ENCODE measurements around the gene ECHDC1. TPM values are rescaled to one million over a fixed set of nuclear protein-coding genes. Genes with fewer than 3 reads are reported as not detected.

Gene ECHDC1
- total and polyA plus RNA-seq, 2 of the 4 experiments (the other 2 are of a cell fraction): 33.1 to 40.3 TPM

- dilution Hi-C loops (cut with HindIII; ENCODE audit: low sequenced_read_pairs, unreplicated experiment) (no loop called here), intact Hi-C loops (cut with micrococcal nuclease) (no loop called here), in situ Hi-C loops (cut with MboI; ENCODE audit: low sequenced_read_pairs) (no loop called here)
- H3K4me2 ChIP-seq (ENCODE audit: low read depth, low read length): no peak overlapping the region
- no peak overlapping the region for H3K23ac ChIP-seq (ENCODE audit: low read depth, low read length)
- H3K9ac ChIP-seq (ENCODE audit: low read depth, low read length): no peak overlapping the region
- no peak overlapping the region for H2AK9ac ChIP-seq (replicated peaks; ENCODE audit: low read depth, low read length, poor library complexity)
- no peak overlapping the region for H3K4me3 ChIP-seq (ENCODE audit: insufficient read depth, low read depth, low read length)
- H4K20me1 ChIP-seq (ENCODE audit: insufficient read depth, low read length): no peaks in the 10 kb centered on the region
- no peaks in the 10 kb centered on the region for H3K79me1 ChIP-seq (ENCODE audit: low read depth in 1 of 2, low read length in 2 of 2)
- no peak for TF ChIP-seq MAZ (IDR thresholded peaks at IDR 0.05; ENCODE audit: borderline replicate concordance, low read depth, low read length)
- no peak for TF ChIP-seq NFE2L2 (IDR thresholded peaks at IDR 0.05; ENCODE audit: low read depth, low read length)
- TF ChIP-seq, protein P1, sequence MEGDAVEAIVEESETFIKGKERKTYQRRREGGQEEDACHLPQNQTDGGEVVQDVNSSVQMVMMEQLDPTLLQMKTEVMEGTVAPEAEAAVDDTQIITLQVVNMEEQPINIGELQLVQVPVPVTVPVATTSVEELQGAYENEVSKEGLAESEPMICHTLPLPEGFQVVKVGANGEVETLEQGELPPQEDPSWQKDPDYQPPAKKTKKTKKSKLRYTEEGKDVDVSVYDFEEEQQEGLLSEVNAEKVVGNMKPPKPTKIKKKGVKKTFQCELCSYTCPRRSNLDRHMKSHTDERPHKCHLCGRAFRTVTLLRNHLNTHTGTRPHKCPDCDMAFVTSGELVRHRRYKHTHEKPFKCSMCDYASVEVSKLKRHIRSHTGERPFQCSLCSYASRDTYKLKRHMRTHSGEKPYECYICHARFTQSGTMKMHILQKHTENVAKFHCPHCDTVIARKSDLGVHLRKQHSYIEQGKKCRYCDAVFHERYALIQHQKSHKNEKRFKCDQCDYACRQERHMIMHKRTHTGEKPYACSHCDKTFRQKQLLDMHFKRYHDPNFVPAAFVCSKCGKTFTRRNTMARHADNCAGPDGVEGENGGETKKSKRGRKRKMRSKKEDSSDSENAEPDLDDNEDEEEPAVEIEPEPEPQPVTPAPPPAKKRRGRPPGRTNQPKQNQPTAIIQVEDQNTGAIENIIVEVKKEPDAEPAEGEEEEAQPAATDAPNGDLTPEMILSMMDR (conservative IDR thresholded peaks at IDR 0.05; ENCODE audit: low read depth, low read length): no peak
- no peak overlapping the region for H2AFZ ChIP-seq (replicated peaks; ENCODE audit: low read length, poor library complexity)
- H3K27ac ChIP-seq (ENCODE audit: insufficient read depth, low read length): no peak overlapping the region
- POLR2A ChIA-PET (ENCODE audit: unreplicated experiment): no interaction called here
- H2BK5ac ChIP-seq (ENCODE audit: low read depth, low read length, poor library complexity, severe bottlenecking): no peak overlapping the region
- H3K9me3 ChIP-seq (ENCODE audit: control insufficient read depth, insufficient read depth, low read length): no peaks in the 10 kb centered on the region
- H4K5ac ChIP-seq (ENCODE audit: low read depth, low read length): no peak overlapping the region
- ATAC-seq (ENCODE audit: low read depth) (no peak), DNase-seq (no peak)
- BruUV-seq (replicated peaks): no TSS peak
- CTCF ChIA-PET: no interaction called here
- no peaks in the 10 kb centered on the region for H3K27me3 ChIP-seq (ENCODE audit: control insufficient read depth, insufficient read depth, low read length)
- no CpG with 5 or more reads among the region's 5 CpGs for WGBS, 2 experiments (ENCODE audit: extremely low coverage in 2 of 2, insufficient read length in 1 of 2)
- H3K4ac ChIP-seq (ENCODE audit: low read depth, low read length): no peak overlapping the region
- no peak overlapping the region for H3K18ac ChIP-seq (ENCODE audit: low read depth, low read length)
- no peak overlapping the region for H4K91ac ChIP-seq (ENCODE audit: insufficient read depth, low read depth, low read length)
- H3K4me1 ChIP-seq (ENCODE audit: control insufficient read depth, insufficient read depth, low read length): no peaks in the 10 kb centered on the region
- no peak overlapping the region for H2BK15ac ChIP-seq (ENCODE audit: low read depth, low read length)
- H2BK120ac ChIP-seq (ENCODE audit: low read depth, low read length): no peak overlapping the region
- H3K14ac ChIP-seq (replicated peaks; ENCODE audit: low read depth, low read length): no peak overlapping the region
- no peak overlapping the region for H2AK5ac ChIP-seq (ENCODE audit: low read depth, low read length)
- no peak overlapping the region for H4K8ac ChIP-seq (ENCODE audit: low read depth in 2 of 2, low read length in 2 of 2)
- no peaks in the 10 kb centered on the region for H3K36me3 ChIP-seq (ENCODE audit: control insufficient read depth, insufficient read depth, low read length)
- H2BK20ac ChIP-seq (ENCODE audit: low read depth, low read length): no peak overlapping the region
- no peak overlapping the region for H3K56ac ChIP-seq (ENCODE audit: extremely low read depth, insufficient read depth, low read length)
- no peaks in the 10 kb centered on the region for H3K9me1 ChIP-seq (ENCODE audit: insufficient read depth, low read length)
Measured at GRCh38 chr6:127391094-127391953, 47.9 kb upstream of the ECHDC1 start.

Data from IMR-90 (cell line).